GM12878 (cell line): ENCODE data around the gene ARHGEF16. TPM values are rescaled to one million over a fixed set of nuclear protein-coding genes. Genes with fewer than 3 reads are reported as not detected.

Experiments
- ATAC-seq: fragments of 200-7000 bp; cut with Tn5 transposase; 3 replicates; pipeline ENCODE4 v1.9.1; 2020; ENCODE audit warnings: mild to moderate bottlenecking, moderate library complexity
- BruUV-seq: library from RNA; stranded (reverse); fragments of 400-500 nt; replicated peaks from 2 replicates; lab custom pipeline; 2021; lab: Mats Ljungman, UMichigan
- CTCF ChIA-PET: fragments of 300-600 bp; sonication (Branson Sonifier 250); formaldehyde crosslinking; extraction: SDS; loops from one replicate; lab custom pipeline; 2021; ENCODE audit warnings: inconsistent platforms; lab: Yijun Ruan, JAX
- POLR2A ChIA-PET: fragments of 350-600 bp; formaldehyde crosslinking; extraction: SDS; loops from one replicate; lab custom pipeline; 2021; ENCODE audit warnings: inconsistent platforms; lab: Charles Lee
- RAD21 ChIA-PET: fragments of 300-600 bp; sonication (Branson Sonifier 250); formaldehyde crosslinking; loops from one replicate; lab custom pipeline; 2023; ENCODE audit warnings: antibody characterized with exemption; ENCODE audit not compliant: unreplicated experiment; lab: Charles Lee
- SMC1A ChIA-PET: fragments of 300-600 bp; sonication (Branson Sonifier 250); formaldehyde crosslinking; loops from one replicate; lab custom pipeline; 2023; ENCODE audit not compliant: unreplicated experiment, uncharacterized antibody; lab: Charles Lee
- DNase-seq: peaks from one replicate; pipeline ENCODE4 v3.0.0-alpha.2; 2011; ENCODE audit warnings: low read depth, low spot score
- FAIRE-seq: peaks from 3 replicates; lab custom pipeline; 2011; peaks lifted over from hg19 to GRCh38; lab: Jason Lieb, UNC
- H2AFZ ChIP-seq: 2 replicates; pipeline ENCODE4 v1.6.0; 2011; ENCODE audit warnings: low read depth, low read length, control low read depth; ENCODE audit not compliant: control insufficient read depth
- H3K27ac ChIP-seq: 2 replicates; pipeline ENCODE4 v1.5.1; 2011; ENCODE audit warnings: control low read depth; ENCODE audit not compliant: control insufficient read depth, insufficient read depth
- H3K27me3 ChIP-seq, 2 experiments: replicated peaks in 1 of 2; 2 replicates each; pipeline versions ENCODE4 v1.6.0 to v1.6.1; 2011; ENCODE audit warnings: low read length in 1 of 2; ENCODE audit not compliant: control insufficient read depth in 2 of 2, insufficient read depth in 2 of 2
- H3K36me3 ChIP-seq, 2 experiments: 2 replicates each; pipeline ENCODE4 v1.5.1; 2011; ENCODE audit warnings: low read length in 1 of 2; ENCODE audit not compliant: control insufficient read depth in 2 of 2, insufficient read depth in 2 of 2
- H3K4me1 ChIP-seq: 2 replicates; pipeline ENCODE4 v1.6.1; 2011; ENCODE audit warnings: mild to moderate bottlenecking, low read length, moderate library complexity, mixed read lengths; ENCODE audit not compliant: control insufficient read depth, insufficient read depth
- H3K4me2 ChIP-seq: 2 replicates; pipeline ENCODE4 v1.6.0; 2011; ENCODE audit warnings: control low read depth; ENCODE audit not compliant: control insufficient read depth, insufficient read depth
- H3K4me3 ChIP-seq: fragments of 200-600 bp; sonication (generic); 2 replicates; pipeline ENCODE4 v1.5.1; 2016
- H3K79me2 ChIP-seq: 2 replicates; pipeline ENCODE4 v1.6.0; 2011; ENCODE audit warnings: low read length; ENCODE audit not compliant: control insufficient read depth, insufficient read depth
- H3K9ac ChIP-seq: 2 replicates; pipeline ENCODE4 v1.8.0; 2011; ENCODE audit warnings: low read length, control low read depth, mixed read lengths; ENCODE audit not compliant: control insufficient read depth, insufficient read depth
- H3K9me3 ChIP-seq: replicated peaks from 3 replicates; pipeline ENCODE4 v1.5.1; 2011; ENCODE audit warnings: mild to moderate bottlenecking, low read length; ENCODE audit not compliant: control insufficient read depth, insufficient read depth
- H4K20me1 ChIP-seq: 2 replicates; pipeline ENCODE4 v1.6.0; 2011; ENCODE audit not compliant: control insufficient read depth, insufficient read depth
- FOXK2 ChIP-seq: fragments of 450-650 bp; IDR thresholded peaks from 2 replicates; pipeline ENCODE4 v1.6.1; 2017; ENCODE audit warnings: mild to moderate bottlenecking, moderate library complexity
- GATAD2B ChIP-seq: fragments of 450-650 bp; conservative IDR thresholded peaks from 2 replicates; pipeline ENCODE4 v1.6.1; 2017; ENCODE audit warnings: low read depth, mild to moderate bottlenecking, moderate library complexity
- JUND ChIP-seq: IDR thresholded peaks from 2 replicates; pipeline ENCODE4 v1.6.1; 2012; ENCODE audit warnings: low read depth, mild to moderate bottlenecking, low read length, improper control_type of control experiment, moderate library complexity
- KAT2A ChIP-seq: conservative IDR thresholded peaks from 2 replicates; pipeline ENCODE4 v1.6.1; 2011; ENCODE audit warnings: low read depth, low read length; ENCODE audit not compliant: control insufficient read depth
- SREBF2 ChIP-seq: IDR thresholded peaks from 2 replicates; pipeline ENCODE4 v1.6.1; 2012; ENCODE audit warnings: mild to moderate bottlenecking, low read length
- WRNIP1 ChIP-seq: IDR thresholded peaks from 2 replicates; pipeline ENCODE4 v1.6.1; 2011; ENCODE audit warnings: low read depth, low read length, improper control_type of control experiment, borderline replicate concordance
- ZSCAN29 ChIP-seq: fragments of 450-650 bp; IDR thresholded peaks from 2 replicates; pipeline ENCODE4 v1.6.1; 2017; ENCODE audit warnings: mild to moderate bottlenecking, moderate library complexity
- WGBS: methylation state at CpG from one replicate; pipeline ENCODE4 v1.1.6; 2016; ENCODE audit warnings: low lambda C conversion rate; ENCODE audit not compliant: insufficient replicate concordance, insufficient coverage; ENCODE audit errors: missing lambda C conversion rate; 5-methylcytosine and 5-hydroxymethylcytosine counted together
- in situ Hi-C: fragments of 300-500 bp; cut with MboI; formaldehyde crosslinking; loops from 9 replicates; pipeline ENCODE4 v1.14.3; 2018; ENCODE audit warnings: mixed read lengths
- intact Hi-C: fragments of 100-400 bp; cut with micrococcal nuclease; formaldehyde crosslinking; loops from one replicate; pipeline ENCODE4 v1.14.2; 2022; ENCODE audit not compliant: unreplicated experiment
- polyA plus RNA-seq, 11 experiments: library from polyadenylated mRNA; depleted of rRNA in 4 of 11; unstranded in 6 of 11; stranded (reverse) in 5 of 11; fragments of >200 nt; fragmentation: Nextera tagmentation in 4 of 11; fragmentation: Illumina TruSeq in 1 of 11; extraction: Ambion mirVana in 4 of 11; extraction: Trizol in 1 of 11; gene quantifications; 1 replicate in 1 of 11; 2 replicates in 10 of 11; pipeline versions ENCODE4 v1.2.1 to v1.2.3, GENCODE V29; 2011 to 2016; ENCODE audit warnings: inconsistent platforms in 2 of 11, missing spikeins in 2 of 11, low read depth in 1 of 11
- total RNA-seq, 4 experiments: library from RNA; depleted of rRNA in 3 of 4; stranded (reverse); fragments of >200 nt in 3 of 4; fragmentation: Illumina TruSeq in 1 of 4; extraction: Trizol in 1 of 4; gene quantifications; 2 replicates each; pipeline versions ENCODE4 v1.2.1 to v1.2.3, GENCODE V29; 2013 to 2021
- TF ChIP-seq, protein P1 (sequence below): IDR thresholded peaks from 2 replicates; pipeline ENCODE4 v1.6.1; 2012; ENCODE audit warnings: mild to moderate bottlenecking, low read depth, low read length
- TF ChIP-seq, protein P2 (sequence below): IDR thresholded peaks from 2 replicates; pipeline ENCODE4 v1.6.1; 2011; ENCODE audit warnings: mild to moderate bottlenecking, low read depth, low read length, moderate library complexity; ENCODE audit not compliant: insufficient replicate concordance
- TF ChIP-seq, protein P3 (sequence below): IDR thresholded peaks from 2 replicates; pipeline ENCODE4 v1.6.1; 2011; ENCODE audit warnings: borderline replicate concordance, low read depth, mild to moderate bottlenecking, moderate library complexity, mixed read lengths, low read length; ENCODE audit not compliant: insufficient read depth; ENCODE audit errors: extremely low read length
- TF ChIP-seq, protein P4 (sequence below): fragments of 450-650 bp; IDR thresholded peaks from 2 replicates; pipeline ENCODE4 v1.6.1; 2017; ENCODE audit warnings: antibody characterized with exemption, mild to moderate bottlenecking, moderate library complexity

ARHGEF16 gene
- total and polyA plus RNA-seq, 10 of the 15 experiments (the other 5 are each of a cell fraction or from before 2014, with no cell fraction given) = not detected

DNA sequence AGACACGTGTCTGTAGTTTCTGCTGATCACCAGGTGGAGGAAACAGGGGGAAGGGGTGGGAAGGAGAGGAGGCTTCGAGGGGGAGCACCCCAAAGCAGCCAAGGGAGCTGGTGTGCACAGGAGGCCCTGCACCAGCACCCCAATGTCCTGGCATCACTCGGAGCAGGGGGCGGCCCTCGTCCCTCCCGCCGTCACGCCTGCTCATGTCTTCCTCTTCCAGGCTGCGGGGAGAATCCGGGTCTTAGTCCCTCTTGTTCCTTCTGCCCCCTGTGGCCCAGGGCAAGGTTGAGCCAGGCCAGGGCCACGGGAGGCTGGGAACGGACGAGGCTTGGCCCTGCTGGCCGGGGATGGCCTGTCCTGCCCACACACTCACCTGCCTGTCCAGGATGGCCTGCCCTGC is 21.4 kb upstream of the ARHGEF16 start:
- in situ Hi-C loops (loop anchor here (10.0 kb wide), 1 partner anchor 58 kb away; no protein-coding TSS in a partner anchor), intact Hi-C loops (no loop called here)
- BruUV-seq = no TSS peak
- CTCF ChIA-PET = no interaction called here
- RAD21 ChIA-PET = no interaction called here
- H3K4me1 ChIP-seq = no peaks in the 10 kb centered on the region
- no peaks in the 10 kb centered on the region for H3K9me3 ChIP-seq
- TF ChIP-seq GATAD2B (no peak), JUND (no peak), FOXK2 (no peak), SREBF2 (no peak), ZSCAN29 (no peak), KAT2A (no peak), WRNIP1 (no peak)
- TF ChIP-seq, protein P1, sequence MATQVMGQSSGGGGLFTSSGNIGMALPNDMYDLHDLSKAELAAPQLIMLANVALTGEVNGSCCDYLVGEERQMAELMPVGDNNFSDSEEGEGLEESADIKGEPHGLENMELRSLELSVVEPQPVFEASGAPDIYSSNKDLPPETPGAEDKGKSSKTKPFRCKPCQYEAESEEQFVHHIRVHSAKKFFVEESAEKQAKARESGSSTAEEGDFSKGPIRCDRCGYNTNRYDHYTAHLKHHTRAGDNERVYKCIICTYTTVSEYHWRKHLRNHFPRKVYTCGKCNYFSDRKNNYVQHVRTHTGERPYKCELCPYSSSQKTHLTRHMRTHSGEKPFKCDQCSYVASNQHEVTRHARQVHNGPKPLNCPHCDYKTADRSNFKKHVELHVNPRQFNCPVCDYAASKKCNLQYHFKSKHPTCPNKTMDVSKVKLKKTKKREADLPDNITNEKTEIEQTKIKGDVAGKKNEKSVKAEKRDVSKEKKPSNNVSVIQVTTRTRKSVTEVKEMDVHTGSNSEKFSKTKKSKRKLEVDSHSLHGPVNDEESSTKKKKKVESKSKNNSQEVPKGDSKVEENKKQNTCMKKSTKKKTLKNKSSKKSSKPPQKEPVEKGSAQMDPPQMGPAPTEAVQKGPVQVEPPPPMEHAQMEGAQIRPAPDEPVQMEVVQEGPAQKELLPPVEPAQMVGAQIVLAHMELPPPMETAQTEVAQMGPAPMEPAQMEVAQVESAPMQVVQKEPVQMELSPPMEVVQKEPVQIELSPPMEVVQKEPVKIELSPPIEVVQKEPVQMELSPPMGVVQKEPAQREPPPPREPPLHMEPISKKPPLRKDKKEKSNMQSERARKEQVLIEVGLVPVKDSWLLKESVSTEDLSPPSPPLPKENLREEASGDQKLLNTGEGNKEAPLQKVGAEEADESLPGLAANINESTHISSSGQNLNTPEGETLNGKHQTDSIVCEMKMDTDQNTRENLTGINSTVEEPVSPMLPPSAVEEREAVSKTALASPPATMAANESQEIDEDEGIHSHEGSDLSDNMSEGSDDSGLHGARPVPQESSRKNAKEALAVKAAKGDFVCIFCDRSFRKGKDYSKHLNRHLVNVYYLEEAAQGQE = no peak
- TF ChIP-seq, protein P2, sequence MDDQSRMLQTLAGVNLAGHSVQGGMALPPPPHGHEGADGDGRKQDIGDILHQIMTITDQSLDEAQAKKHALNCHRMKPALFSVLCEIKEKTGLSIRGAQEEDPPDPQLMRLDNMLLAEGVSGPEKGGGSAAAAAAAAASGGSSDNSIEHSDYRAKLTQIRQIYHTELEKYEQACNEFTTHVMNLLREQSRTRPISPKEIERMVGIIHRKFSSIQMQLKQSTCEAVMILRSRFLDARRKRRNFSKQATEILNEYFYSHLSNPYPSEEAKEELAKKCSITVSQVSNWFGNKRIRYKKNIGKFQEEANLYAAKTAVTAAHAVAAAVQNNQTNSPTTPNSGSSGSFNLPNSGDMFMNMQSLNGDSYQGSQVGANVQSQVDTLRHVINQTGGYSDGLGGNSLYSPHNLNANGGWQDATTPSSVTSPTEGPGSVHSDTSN = no peak
- TF ChIP-seq, protein P3, sequence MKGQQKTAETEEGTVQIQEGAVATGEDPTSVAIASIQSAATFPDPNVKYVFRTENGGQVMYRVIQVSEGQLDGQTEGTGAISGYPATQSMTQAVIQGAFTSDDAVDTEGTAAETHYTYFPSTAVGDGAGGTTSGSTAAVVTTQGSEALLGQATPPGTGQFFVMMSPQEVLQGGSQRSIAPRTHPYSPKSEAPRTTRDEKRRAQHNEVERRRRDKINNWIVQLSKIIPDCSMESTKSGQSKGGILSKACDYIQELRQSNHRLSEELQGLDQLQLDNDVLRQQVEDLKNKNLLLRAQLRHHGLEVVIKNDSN = no peak
- TF ChIP-seq, protein P4, sequence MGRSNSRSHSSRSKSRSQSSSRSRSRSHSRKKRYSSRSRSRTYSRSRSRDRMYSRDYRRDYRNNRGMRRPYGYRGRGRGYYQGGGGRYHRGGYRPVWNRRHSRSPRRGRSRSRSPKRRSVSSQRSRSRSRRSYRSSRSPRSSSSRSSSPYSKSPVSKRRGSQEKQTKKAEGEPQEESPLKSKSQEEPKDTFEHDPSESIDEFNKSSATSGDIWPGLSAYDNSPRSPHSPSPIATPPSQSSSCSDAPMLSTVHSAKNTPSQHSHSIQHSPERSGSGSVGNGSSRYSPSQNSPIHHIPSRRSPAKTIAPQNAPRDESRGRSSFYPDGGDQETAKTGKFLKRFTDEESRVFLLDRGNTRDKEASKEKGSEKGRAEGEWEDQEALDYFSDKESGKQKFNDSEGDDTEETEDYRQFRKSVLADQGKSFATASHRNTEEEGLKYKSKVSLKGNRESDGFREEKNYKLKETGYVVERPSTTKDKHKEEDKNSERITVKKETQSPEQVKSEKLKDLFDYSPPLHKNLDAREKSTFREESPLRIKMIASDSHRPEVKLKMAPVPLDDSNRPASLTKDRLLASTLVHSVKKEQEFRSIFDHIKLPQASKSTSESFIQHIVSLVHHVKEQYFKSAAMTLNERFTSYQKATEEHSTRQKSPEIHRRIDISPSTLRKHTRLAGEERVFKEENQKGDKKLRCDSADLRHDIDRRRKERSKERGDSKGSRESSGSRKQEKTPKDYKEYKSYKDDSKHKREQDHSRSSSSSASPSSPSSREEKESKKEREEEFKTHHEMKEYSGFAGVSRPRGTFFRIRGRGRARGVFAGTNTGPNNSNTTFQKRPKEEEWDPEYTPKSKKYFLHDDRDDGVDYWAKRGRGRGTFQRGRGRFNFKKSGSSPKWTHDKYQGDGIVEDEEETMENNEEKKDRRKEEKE = no peak
- TF ChIP-seq, all 136 proteins: peak for 0
- Histone ChIP-seq H3K9ac (no peak overlapping the region), H2AFZ (no peak overlapping the region), H3K27me3 (no peaks in the 10 kb centered on the region), H3K79me2 (no peaks in the 10 kb centered on the region), H3K36me3 (no peaks in the 10 kb centered on the region), H3K4me2 (no peak overlapping the region), H3K27ac (no peak overlapping the region), H3K4me3 (no peak overlapping the region), H4K20me1 (no peaks in the 10 kb centered on the region)
- WGBS = 40% methylated on average over 14 of the region's 14 CpGs
- SMC1A ChIA-PET = no interaction called here
- POLR2A ChIA-PET = no interaction called here
- FAIRE-seq (no peak), DNase-seq (no peak), ATAC-seq (no peak)
